GM23248 (cell line): Measurements from ENCODE around the gene TRAF7. TPM values are rescaled to one million over a fixed set of nuclear protein-coding genes. Genes with fewer than 3 reads are reported as not detected.
"Not testable (repeated sequence)": the region's sequence is repeated elsewhere in the genome, so short reads cannot be mapped to it uniquely, and the experiment has no call there.

ENCODE experiments used
- DNase-seq: peaks from one replicate; pipeline ENCODE4 v3.0.0-alpha.2; 2015
- H2AFZ ChIP-seq: fragments of 200-600 bp; sonication (generic); 2 replicates; pipeline ENCODE4 v1.6.1; 2016; ENCODE audit warnings: antibody characterized with exemption
- H3F3A ChIP-seq: fragments of 200-600 bp; sonication (generic); 2 replicates; pipeline ENCODE4 v1.6.1; 2016; ENCODE audit warnings: mild to moderate bottlenecking, antibody characterized with exemption, mixed run types; ENCODE audit not compliant: insufficient read depth
- H3K27ac ChIP-seq: fragments of 200-600 bp; sonication (generic); 2 replicates; pipeline ENCODE4 v1.5.1; 2016; ENCODE audit warnings: mild to moderate bottlenecking
- H3K27me3 ChIP-seq: fragments of 200-600 bp; sonication (generic); replicated peaks from 2 replicates; pipeline ENCODE4 v1.6.1; 2016; ENCODE audit warnings: mild to moderate bottlenecking; ENCODE audit not compliant: insufficient read depth
- H3K36me3 ChIP-seq: fragments of 200-600 bp; sonication (generic); 2 replicates; pipeline ENCODE4 v1.6.1; 2016; ENCODE audit warnings: low read depth, mild to moderate bottlenecking
- H3K4me1 ChIP-seq: fragments of 200-600 bp; sonication (generic); 2 replicates; pipeline ENCODE4 v1.6.1; 2016; ENCODE audit warnings: mild to moderate bottlenecking; ENCODE audit not compliant: insufficient read depth
- H3K4me2 ChIP-seq: fragments of 200-600 bp; sonication (generic); one replicate; pipeline ENCODE4 v1.6.1; 2016; ENCODE audit warnings: mild to moderate bottlenecking; ENCODE audit not compliant: unreplicated experiment
- H3K4me3 ChIP-seq: fragments of 200-600 bp; sonication (generic); 2 replicates; pipeline ENCODE4 v1.5.1; 2016; ENCODE audit warnings: mild to moderate bottlenecking
- H3K79me2 ChIP-seq: fragments of 200-600 bp; sonication (generic); 2 replicates; pipeline ENCODE4 v1.6.1; 2016; ENCODE audit warnings: mild to moderate bottlenecking; ENCODE audit not compliant: insufficient read depth
- H3K9ac ChIP-seq: fragments of 200-600 bp; sonication (generic); 2 replicates; pipeline ENCODE4 v1.6.1; 2016; ENCODE audit warnings: mild to moderate bottlenecking
- H3K9me2 ChIP-seq: fragments of 200-600 bp; sonication (generic); 2 replicates; pipeline ENCODE4 v1.6.1; 2016; ENCODE audit warnings: mixed run types, mild to moderate bottlenecking, moderate library complexity; ENCODE audit not compliant: insufficient read depth
- H3K9me3 ChIP-seq: fragments of 200-600 bp; sonication (generic); one replicate; pipeline ENCODE4 v1.6.1; 2017; ENCODE audit warnings: low read depth
- H4K20me1 ChIP-seq: fragments of 200-600 bp; sonication (generic); 2 replicates; pipeline ENCODE4 v1.6.0; 2016; ENCODE audit not compliant: insufficient read depth
- WGBS, 2 experiments: methylation state at CpG; one replicate each; pipeline ENCODE4 v1.1.6; 2015 to 2017; ENCODE audit warnings: low lambda C conversion rate in 2 of 2, low coverage in 1 of 2; ENCODE audit errors: missing lambda C conversion rate in 2 of 2; 5-methylcytosine and 5-hydroxymethylcytosine counted together
- in situ Hi-C: fragments of 300-500 bp; cut with MboI; formaldehyde crosslinking; loops from 2 replicates; pipeline ENCODE4 v1.15.0; 2020
- polyA plus RNA-seq: library from polyadenylated mRNA; unstranded; fragments of >200 nt; fragmentation: Nextera tagmentation; extraction: Ambion mirVana; gene quantifications from 2 replicates; pipeline ENCODE4 v1.2.1, GENCODE V29; 2016
- total RNA-seq: library from RNA; depleted of rRNA; stranded (reverse); fragments of >200 nt; shearing (Covaris generic); gene quantifications from 2 replicates; pipeline ENCODE4 v1.2.3, GENCODE V29; 2014

Gene TRAF7
- total and polyA plus RNA-seq, 2 experiments from 2014 or later, result 29.3 to 72.7 TPM

DNA sequence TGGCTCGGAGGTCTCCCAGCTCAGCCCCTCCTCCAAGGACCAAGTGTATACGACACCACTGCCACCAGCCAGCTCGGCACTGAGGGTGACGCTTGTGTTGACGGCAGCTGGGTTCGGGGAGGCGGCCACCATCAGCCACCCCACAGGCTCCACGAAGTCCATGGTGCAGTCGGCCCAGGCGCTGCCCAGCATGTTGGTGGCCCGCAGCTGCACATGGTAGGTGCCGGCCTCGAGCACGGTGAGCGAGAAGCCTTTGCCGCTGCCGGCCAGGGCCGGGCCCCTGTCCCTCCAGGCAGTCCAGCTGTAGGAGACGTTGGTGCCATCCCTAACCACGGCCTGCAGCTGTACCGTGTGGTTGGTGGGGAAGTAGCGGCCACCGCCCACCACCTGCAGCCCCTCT lies 45.7 kb upstream of the TRAF7 start:
- H4K20me1 ChIP-seq, H2AFZ ChIP-seq, H3K9me3 ChIP-seq, DNase-seq, H3K4me3 ChIP-seq, H3K36me3 ChIP-seq, H3K9me2 ChIP-seq, H3K27ac ChIP-seq, H3K9ac ChIP-seq, H3K4me1 ChIP-seq, H3F3A ChIP-seq, H3K27me3 ChIP-seq, H3K4me2 ChIP-seq, in situ Hi-C loops: not testable (repeated sequence)
- 85% methylated on average over 11 to 22 of the region's 23 CpGs for WGBS, 2 experiments
- peaks cover 23% of the 10 kb centered on the region for H3K79me2 ChIP-seq

DNA sequence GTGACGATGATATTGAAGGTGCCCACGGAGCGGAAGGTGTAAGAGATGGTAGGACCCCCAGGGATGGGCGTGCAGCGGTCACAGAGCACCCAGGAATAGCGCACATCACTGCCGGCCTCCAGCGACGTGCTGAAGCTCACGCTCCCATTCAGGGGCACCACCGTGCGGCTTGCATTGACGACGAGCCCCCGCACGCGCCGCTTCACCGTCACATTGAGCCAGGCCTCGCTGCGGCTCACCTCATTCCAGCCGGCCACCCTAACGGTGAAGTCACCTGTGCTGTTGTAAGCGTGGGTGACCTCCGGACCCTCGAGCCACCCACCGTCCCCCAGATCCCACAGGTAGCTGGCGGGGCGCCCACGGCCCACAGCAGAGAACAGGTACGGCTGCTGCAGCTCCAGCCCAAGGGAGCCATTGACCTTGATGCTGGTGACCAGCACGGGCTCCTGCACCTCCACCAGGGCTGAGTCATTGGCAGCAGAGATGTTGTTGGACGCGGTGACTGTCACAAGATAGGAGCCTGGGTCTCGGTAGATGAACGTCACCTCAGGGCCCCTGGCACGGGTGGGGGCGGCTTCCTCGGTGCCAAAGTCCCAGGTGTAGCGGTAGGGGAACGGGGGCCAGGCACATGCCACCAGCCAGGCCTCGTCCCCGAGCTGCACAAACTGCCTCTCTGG lies 45.1 kb upstream of the TRAF7 start:
- H3F3A ChIP-seq, H3K36me3 ChIP-seq, H4K20me1 ChIP-seq, H3K4me2 ChIP-seq, H3K4me1 ChIP-seq, H3K9me3 ChIP-seq, H2AFZ ChIP-seq, H3K27me3 ChIP-seq, H3K9me2 ChIP-seq, H3K4me3 ChIP-seq, in situ Hi-C loops, H3K9ac ChIP-seq, H3K27ac ChIP-seq, DNase-seq: not testable (repeated sequence)
- 94% methylated on average over 36 to 43 of the region's 43 CpGs for WGBS, 2 experiments
- peaks cover 29% of the 10 kb centered on the region for H3K79me2 ChIP-seq

DNA sequence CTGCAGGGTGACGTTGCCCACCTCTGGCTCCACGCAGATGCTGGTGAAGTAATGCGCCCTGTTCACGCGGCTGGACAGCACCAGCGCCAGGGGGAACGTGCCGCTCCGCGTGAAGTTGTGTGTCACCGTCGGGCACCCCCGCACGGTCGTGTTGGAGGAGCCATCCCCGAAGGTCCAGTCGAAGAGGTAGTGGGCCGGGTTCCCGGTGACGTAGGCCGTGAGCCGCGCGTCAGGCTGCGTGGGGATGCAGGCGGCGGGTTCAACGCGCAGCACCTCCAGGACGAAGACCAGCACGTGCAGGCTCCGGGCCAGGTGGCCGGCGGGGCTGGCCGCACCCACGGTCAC lies 44.6 kb upstream of the TRAF7 start:
- H3K9me2 ChIP-seq, H3F3A ChIP-seq, H3K4me1 ChIP-seq, H3K27me3 ChIP-seq, DNase-seq, H3K9ac ChIP-seq, in situ Hi-C loops, H4K20me1 ChIP-seq, H3K9me3 ChIP-seq, H3K36me3 ChIP-seq, H3K4me3 ChIP-seq, H3K4me2 ChIP-seq, H3K27ac ChIP-seq, H2AFZ ChIP-seq: not testable (repeated sequence)
- H3K79me2 ChIP-seq, result peaks cover 32% of the 10 kb centered on the region
- WGBS, 2 experiments, result 95 to 96% methylated on average over 35 to 36 of the region's 36 CpGs

DNA sequence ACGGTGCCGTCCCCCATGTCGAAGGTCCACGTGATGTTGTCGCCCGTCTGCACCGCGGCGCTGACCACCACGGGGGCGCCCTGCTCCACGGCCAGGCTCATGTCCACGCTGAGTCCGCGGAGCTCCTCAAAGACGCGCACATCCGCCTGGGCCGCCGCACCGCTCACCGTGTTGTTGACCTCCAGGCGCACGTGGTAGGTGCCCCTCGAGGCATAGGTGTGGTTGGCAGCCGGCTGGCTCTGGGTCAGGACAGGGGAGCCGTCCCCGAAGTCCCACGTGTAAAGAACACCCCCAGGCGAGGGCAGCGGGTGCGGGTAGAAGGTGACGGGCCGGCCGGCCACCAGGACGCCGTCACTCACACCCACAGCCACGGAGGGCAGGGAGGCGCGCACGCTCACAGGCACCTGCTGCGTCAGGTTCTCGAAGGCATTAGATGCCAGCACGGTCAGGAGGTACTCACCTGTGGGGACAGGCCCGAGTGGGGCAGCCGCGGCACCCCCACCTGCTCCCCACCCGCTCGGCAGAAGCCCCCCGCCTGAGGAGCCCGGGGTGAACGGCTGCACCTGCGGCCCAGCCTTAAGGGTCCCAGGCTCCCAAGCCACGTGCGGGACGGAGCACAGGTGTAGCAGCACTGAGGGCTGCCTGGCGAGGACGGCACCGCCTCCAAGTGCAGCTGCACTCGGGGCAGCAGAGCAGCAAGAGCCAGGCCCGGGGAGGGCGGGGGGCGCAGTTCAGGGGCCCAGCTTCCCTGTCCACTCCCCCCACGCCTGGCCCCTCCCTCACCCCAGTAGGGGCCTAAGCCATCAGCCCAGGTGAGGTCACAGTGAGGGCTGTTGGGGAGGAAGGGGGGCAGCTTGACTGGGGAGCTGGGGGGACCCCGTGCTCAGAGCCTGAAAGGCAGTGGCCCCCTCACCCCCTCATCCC lies 43.9 kb upstream of the TRAF7 start:
- H3K4me2 ChIP-seq, H3K27ac ChIP-seq, H3K4me3 ChIP-seq, H4K20me1 ChIP-seq, H3K36me3 ChIP-seq, H3K9me3 ChIP-seq, H3K9me2 ChIP-seq, H2AFZ ChIP-seq, H3F3A ChIP-seq, in situ Hi-C loops, H3K9ac ChIP-seq, H3K4me1 ChIP-seq, DNase-seq, H3K27me3 ChIP-seq: not testable (repeated sequence)
- 95 to 97% methylated on average over 56 to 58 of the region's 65 CpGs for WGBS, 2 experiments
- peaks cover 39% of the 10 kb centered on the region for H3K79me2 ChIP-seq

DNA sequence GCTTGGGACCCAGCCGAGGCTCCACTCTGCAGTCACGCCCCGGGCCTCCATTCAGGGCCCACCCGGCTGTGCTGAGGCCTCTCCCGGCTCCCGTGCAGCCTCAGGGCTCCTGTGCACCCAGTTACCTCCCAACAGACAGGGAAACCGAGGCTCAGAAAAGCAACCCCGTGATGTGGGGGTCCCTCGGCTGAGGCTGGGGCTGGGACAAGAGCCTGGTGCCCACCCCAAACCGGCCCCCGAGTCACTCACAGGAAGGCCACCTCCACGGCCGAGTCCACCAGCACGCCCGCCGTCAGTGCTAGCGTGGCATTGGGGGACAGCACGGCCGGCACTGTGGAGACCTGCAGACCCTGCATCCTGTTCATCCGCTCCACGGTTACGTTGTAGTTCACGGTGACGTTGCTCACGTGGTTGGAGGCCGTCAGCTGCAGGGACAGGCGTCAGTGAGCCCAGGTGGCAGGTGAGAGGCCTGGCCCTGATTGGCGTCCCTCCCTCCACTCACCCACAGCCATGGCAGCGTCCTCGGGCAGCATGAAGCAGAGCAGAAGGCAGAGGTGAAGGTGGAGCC lies 43.0 kb upstream of the TRAF7 start:
- H2AFZ ChIP-seq, in situ Hi-C loops, H3F3A ChIP-seq, H3K36me3 ChIP-seq, H3K9me3 ChIP-seq, H3K4me2 ChIP-seq, H3K9ac ChIP-seq, H4K20me1 ChIP-seq, H3K4me3 ChIP-seq, H3K27me3 ChIP-seq, DNase-seq, H3K27ac ChIP-seq, H3K9me2 ChIP-seq, H3K4me1 ChIP-seq: not testable (repeated sequence)
- WGBS, 2 experiments, result 79 to 85% methylated on average over 16 to 26 of the region's 30 CpGs
- peaks cover 47% of the 10 kb centered on the region for H3K79me2 ChIP-seq

DNA sequence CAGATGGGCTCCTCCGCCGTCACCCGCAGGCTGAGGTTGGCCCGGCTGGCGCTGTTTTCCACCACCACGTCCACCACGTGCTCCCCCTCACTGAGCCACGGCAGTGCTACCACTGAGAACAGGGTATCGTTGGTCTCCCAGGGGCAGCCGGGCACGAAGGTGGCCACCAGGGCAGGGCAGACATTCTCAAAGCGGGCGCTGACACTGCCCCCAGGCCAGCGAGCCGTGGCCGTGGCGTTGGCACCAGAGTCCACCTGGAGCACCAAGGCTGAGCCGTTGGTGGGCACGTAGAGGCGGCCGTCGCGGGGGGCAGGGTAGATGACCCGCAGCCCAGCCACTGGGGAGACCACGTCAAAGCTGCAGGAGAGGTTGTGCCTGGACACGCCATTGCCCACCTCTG lies 41.4 kb upstream of the TRAF7 start:
- H3K9me3 ChIP-seq, H3K36me3 ChIP-seq, H3K27me3 ChIP-seq, H3K4me3 ChIP-seq, H3K9me2 ChIP-seq, H3K9ac ChIP-seq, H2AFZ ChIP-seq, H3K4me1 ChIP-seq, in situ Hi-C loops, H4K20me1 ChIP-seq, H3K4me2 ChIP-seq, DNase-seq, H3K27ac ChIP-seq, H3F3A ChIP-seq: not testable (repeated sequence)
- WGBS, 2 experiments, result 89 to 91% methylated on average over 18 to 26 of the region's 26 CpGs
- H3K79me2 ChIP-seq, result peaks cover 57% of the 10 kb centered on the region

DNA sequence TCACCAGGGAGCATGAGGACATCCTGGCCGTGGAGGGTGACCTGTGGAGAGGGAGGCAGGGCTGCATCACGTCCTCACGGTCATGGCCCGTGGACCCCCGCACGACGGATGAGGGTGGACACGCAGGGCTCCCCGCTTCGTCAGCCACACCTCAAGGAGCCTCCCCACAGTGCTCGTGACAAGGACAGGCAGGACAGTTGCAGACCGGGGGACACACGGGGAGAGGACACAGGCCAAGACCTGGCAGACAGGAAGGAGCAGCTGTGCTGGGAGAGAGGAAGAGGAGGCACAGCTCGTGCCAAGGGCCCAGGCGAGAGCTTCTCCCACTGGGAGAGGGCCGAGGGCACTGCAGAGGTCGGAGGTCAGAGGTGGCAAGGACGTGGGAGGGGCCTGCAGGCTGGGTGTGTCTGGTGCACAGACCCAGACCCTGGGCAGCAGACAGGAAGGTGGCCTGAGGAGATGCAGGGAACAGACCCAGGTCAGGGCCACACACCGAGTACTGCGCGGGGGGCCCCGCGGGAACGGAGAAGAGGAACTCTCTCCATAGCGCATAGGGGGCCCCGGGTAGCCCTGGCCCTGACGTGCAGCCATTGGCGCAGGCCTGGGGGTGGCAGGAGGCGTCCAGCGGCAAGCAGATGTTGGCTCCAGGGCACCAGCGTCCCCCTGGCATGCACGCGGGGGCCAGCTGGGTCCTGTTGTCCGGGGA lies 40.5 kb upstream of the TRAF7 start:
- H3F3A ChIP-seq, H4K20me1 ChIP-seq, H3K4me3 ChIP-seq, H3K9me3 ChIP-seq, H3K9ac ChIP-seq, H3K9me2 ChIP-seq, H3K27me3 ChIP-seq, H3K36me3 ChIP-seq, in situ Hi-C loops, H3K27ac ChIP-seq, DNase-seq, H2AFZ ChIP-seq, H3K4me1 ChIP-seq, H3K4me2 ChIP-seq: not testable (repeated sequence)
- 90 to 91% methylated on average over 21 to 31 of the region's 34 CpGs for WGBS, 2 experiments
- H3K79me2 ChIP-seq, result peaks cover 65% of the 10 kb centered on the region
